ENCODE results near the gene VPS13D. TPM values are rescaled to one million over a fixed set of nuclear protein-coding genes. Genes with fewer than 3 reads are reported as not detected.
"Not testable (repeated sequence)": the region's sequence is repeated elsewhere in the genome, so short reads cannot be mapped to it uniquely, and the experiment has no call there.

Gene VPS13D
- polyA plus RNA-seq, 3 donors from 2014 or later: 4.2 to 9.9 (median 6.6) TPM

DNA sequence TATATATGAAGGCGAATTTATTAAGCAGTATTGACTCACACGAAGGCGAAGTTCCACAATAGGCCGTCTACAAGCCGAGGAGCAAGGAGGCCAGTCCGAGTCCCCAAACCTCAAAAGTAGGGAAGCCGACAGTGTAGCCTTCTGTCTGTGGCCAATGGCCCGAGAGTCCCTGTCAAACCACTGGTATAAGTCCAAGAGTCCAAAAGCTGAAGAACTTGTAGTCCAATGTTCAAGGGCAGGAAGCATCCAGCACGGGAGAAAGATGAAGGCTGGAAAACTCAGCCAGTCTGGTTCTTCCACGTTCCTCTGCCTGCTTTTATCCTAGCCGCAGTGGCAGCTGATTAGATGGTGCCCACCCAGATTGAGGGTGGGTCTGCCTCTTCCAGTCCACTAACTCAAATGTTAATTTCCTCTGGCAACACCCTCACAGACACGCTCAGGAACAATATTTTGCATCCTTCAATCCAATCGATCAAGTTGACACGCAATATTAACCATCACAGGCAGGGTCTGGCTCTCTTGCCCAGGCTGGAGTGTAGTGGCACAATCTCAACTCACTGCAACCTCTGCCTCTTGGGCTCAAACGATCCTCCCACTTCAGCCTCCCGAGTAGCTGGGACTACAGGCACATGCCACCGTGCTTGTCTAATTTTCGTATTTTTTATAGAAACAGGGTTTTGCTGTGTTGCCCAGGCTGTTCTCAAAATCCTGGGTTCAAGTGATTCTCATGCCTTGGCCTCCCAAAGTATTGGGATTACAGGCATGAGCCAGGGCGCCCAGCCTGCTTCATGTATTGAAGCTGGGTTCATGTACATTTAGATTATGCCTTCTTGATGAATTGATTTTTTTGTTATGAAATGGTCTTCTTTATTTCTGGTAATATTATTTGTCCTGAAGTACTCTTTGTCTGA, 302.8 kb downstream of the VPS13D start:
- no peaks in the 10 kb centered on the region for H3K27me3 Mint-ChIP-seq (ENCODE audit: low read depth in 3 of 3)
- H3K9me3 Mint-ChIP-seq: peaks cover 0 to 13% (median 6%) of the 10 kb centered on the region in 6 donors
- DNase-seq: no peak
- no peak overlapping the region for H3K4me3 Mint-ChIP-seq
- peaks cover 16 to 19% (median 17%) of the 10 kb centered on the region in 3 donors for H3K36me3 Mint-ChIP-seq
- H3K4me1 Mint-ChIP-seq: peaks cover 0 to 3% of the 10 kb centered on the region in 2 donors
- peak overlapping the region in 2 of 6 donors; percentile 22 to 26 for H3K27ac Mint-ChIP-seq

DNA sequence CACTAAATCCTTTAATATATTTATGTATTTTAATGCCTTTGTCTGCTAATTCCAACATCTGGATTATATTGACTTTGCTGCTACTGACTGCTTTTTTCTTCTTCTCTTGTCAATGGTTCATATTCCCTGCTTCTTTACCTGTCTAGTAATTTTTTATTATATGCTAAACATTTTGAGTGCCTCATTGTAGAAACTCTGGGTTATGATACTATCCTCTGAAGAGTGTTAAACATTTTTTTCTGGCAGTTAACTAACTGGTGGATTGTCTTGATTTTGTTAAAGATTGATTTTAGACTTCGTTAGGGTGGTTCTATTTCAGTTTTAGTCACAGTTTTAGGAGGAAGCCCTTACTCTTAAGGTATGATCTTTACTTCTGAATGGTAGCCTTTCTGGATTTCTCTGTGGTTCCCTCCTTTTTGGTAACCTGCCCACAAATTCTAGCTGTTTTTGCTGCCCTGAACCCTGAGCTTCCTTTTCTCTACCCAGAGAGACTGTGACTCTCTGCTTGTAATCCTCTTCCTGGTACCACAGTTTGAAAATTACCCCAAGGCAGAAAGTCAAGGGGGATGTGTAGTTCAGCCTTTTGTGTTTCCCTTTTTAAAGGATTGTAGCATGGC, 306.3 kb downstream of the VPS13D start:
- no peaks in the 10 kb centered on the region for H3K27me3 Mint-ChIP-seq (ENCODE audit: low read depth in 3 of 3)
- peaks cover 0 to 13% (median 6%) of the 10 kb centered on the region in 6 donors for H3K9me3 Mint-ChIP-seq
- no peak for DNase-seq
- H3K27ac Mint-ChIP-seq: no peak overlapping the region
- peaks cover 16 to 19% (median 17%) of the 10 kb centered on the region in 3 donors for H3K36me3 Mint-ChIP-seq
- no peaks in the 10 kb centered on the region for H3K4me1 Mint-ChIP-seq
- H3K4me3 Mint-ChIP-seq: no peak overlapping the region

DNA sequence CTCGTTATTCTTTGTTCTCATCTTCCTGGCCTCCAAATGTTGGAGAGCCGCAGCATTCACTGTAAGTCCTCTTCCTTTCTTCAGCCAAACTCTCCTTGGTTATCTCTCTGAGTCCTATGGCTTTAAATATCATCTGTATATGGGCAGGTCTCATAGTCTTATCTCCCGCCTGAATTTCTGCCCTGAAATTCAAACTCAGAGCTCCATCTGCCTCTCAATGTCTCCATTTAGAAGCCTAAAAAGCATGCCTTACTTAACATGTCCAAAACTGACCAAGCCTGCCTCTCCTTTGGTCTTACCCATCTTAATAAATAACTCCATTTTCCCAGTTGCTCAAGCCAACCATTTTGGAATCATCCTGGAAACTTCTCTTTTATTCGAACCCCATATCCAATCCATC, 307.5 kb downstream of the VPS13D start:
- peaks cover 0 to 13% (median 6%) of the 10 kb centered on the region in 6 donors for H3K9me3 Mint-ChIP-seq
- no peaks in the 10 kb centered on the region for H3K27me3 Mint-ChIP-seq (ENCODE audit: low read depth in 3 of 3)
- DNase-seq: no peak
- H3K27ac Mint-ChIP-seq: peak overlapping the region in 2 of 6 donors; percentile 30 to 47
- H3K4me3 Mint-ChIP-seq: no peak overlapping the region
- peaks cover 16 to 19% (median 17%) of the 10 kb centered on the region in 3 donors for H3K36me3 Mint-ChIP-seq
- H3K4me1 Mint-ChIP-seq: no peaks in the 10 kb centered on the region

DNA sequence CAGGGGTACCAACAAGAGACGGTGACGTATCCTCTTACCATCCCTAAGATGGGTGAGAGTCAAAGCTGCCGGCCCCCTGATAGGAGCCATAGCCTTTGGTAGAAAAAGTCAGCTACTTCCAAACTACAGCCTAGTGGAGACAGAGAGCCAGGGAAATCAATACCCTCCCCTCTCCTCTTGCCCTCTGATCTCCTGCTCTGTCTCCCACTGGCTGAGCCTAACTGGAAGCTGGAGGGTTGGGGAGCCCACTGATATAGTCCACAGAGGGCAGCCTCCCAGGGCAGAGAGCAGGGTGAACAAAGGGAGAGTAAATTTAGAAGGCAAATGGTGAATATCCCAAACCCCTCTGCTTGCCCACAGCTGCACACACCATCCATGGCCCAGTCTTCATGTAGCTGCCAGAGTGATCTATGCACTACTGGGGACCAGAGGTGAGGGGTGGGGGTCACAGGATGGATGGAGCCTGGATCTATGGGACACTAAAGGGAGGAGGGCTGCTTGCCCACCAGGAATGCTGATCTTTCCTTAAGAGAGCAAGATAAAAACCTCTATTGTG, 308.2 kb downstream of the VPS13D start:
- no peak overlapping the region for H3K27ac Mint-ChIP-seq
- H3K36me3 Mint-ChIP-seq: peaks cover 16 to 19% (median 17%) of the 10 kb centered on the region in 3 donors
- no peak for DNase-seq

DNA sequence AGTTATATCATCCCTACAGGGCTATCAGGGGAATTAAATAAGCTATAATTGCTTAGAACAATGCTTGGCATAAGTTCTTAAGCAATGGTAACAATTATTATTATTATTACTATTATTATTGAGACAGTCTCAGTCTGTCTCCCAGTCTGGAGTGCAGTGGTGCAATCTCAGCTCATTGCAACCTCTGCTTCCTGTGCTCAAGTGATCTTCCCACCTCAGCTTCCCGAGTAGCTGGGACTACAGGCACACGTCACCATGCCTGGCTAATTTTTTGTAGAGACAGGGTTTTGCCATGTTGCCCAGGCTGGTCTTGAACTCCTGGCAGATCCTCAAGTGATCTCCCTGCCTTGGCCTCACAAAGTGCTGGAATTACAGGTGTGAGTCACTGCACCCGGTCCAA, 308.7 kb downstream of the VPS13D start:
- H3K27me3 Mint-ChIP-seq (ENCODE audit: low read depth in 3 of 3); H3K27ac Mint-ChIP-seq; DNase-seq; H3K4me3 Mint-ChIP-seq; H3K4me1 Mint-ChIP-seq: not testable (repeated sequence)
- H3K36me3 Mint-ChIP-seq: peaks cover 16 to 19% (median 17%) of the 10 kb centered on the region in 3 donors
- H3K9me3 Mint-ChIP-seq: peaks cover 0 to 13% (median 6%) of the 10 kb centered on the region in 6 donors

More for the DNA sequence above, 308.2 kb downstream of the VPS13D start:
- Mint-ChIP-seq H3K9me3 (peaks cover 0 to 13% (median 6%) of the 10 kb centered on the region in 6 donors), H3K4me1 (no peaks in the 10 kb centered on the region), H3K4me3 (no peak overlapping the region), H3K27me3 (ENCODE audit: low read depth in 3 of 3) (no peaks in the 10 kb centered on the region)

DNA sequence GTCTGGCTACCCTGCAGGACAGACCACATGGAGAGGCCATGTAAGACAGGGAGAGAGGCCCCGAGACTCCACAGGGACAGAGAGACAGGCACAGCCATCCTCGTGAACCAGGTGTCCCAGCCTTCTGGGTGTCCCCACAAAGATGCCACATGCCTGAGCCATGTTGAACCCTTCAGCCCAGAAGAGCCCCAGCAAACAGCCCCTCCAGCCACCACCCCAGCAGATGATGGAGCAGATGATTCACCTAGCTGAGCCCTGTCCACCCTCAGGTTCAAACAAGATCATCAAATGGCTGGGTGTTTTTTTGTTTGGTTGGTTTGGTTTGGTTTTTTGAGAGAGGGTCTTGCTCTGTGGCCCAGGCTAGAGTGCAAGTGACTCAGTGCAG, 309.5 kb downstream of the VPS13D start:
- DNase-seq: no peak
- no peaks in the 10 kb centered on the region for H3K27me3 Mint-ChIP-seq (ENCODE audit: low read depth in 3 of 3)
- H3K4me3 Mint-ChIP-seq: no peak overlapping the region
- H3K4me1 Mint-ChIP-seq: no peaks in the 10 kb centered on the region
- peaks cover 16 to 19% (median 17%) of the 10 kb centered on the region in 3 donors for H3K36me3 Mint-ChIP-seq
- H3K9me3 Mint-ChIP-seq: peaks cover 0 to 13% (median 6%) of the 10 kb centered on the region in 6 donors
- H3K27ac Mint-ChIP-seq: no peak overlapping the region

DNA sequence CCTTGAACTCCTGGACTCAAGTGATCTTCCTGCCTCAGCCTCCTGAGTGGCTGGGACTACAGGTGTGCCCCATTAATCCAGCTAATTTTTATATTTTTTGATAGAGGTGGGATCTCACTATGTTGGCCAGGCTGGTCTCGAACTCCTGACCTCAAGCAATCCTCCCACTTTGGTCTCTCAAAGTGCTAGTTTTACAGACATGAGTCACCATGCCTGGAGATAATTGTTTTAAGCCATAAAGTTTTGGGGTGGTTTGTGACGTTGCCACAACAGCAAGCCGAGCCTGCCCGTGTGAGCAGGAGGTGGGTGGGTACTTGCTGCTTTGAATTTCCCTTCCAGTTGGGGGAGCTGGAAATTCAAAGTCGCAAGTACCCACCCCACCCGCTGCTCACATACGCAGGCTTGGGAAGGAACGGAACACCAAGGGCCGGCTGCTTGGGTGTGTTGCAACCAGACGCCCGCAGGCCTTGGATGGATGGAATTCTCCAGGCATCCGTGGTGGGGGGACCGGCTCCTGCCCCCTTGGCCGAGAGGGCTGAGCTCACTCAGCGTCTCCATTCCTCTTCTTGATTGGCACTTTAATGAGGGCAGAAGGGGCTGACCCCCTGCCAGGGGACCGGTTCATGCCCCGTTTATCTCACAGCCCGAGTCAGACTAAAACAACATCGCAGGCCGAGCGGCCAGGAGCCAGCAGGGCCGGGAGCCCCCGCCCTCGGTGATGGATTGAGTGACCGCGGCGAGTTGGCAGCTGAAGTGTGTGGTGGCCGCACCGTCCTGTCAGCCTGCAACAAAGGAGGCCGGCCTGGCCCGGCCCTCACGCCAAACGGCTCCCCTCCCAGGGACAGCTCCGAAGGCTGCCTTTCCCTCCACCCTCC, 310.1 kb downstream of the VPS13D start:
- peaks cover 0 to 1% of the 10 kb centered on the region in 2 donors for H3K4me1 Mint-ChIP-seq
- H3K9me3 Mint-ChIP-seq: peaks cover 0 to 13% (median 6%) of the 10 kb centered on the region in 6 donors
- H3K36me3 Mint-ChIP-seq: peaks cover 16 to 19% (median 17%) of the 10 kb centered on the region in 3 donors
- DNase-seq: no peak
- H3K27ac Mint-ChIP-seq: no peak overlapping the region
- no peak overlapping the region for H3K4me3 Mint-ChIP-seq
- H3K27me3 Mint-ChIP-seq (ENCODE audit: low read depth in 3 of 3): no peaks in the 10 kb centered on the region

DNA sequence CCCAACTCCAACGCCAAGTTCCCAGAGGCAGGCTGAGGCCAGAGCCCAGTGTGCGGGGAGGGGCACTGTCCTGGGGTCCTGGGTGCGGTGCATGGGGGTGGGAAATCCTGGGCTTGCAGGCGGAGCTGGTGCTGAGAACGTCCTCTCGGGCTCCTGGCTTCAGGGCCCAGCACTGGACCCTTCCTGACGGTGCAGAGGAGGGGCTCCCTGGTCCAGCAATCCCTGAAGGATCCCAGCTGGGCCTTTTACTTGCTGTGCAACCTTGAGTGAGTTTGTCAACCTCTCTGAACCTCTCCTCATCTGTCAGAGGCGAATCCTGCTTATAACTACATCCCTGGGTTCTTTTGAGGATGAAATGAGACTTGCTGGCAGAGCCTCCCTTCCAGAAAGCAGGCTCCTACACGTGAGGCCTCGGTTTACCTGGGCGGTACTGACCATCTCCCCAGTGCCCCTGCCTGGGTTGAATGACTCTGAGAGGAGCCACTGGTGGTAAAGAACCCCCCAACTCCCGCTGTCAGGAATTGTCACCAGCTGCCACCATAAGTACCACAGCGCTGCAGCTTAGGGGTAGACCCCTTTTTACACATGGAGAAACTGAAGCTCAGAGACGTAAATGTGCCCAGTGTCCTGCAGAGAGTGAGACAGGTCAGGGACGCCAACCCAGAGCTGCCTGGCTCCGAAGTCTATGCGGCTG, 310.9 kb downstream of the VPS13D start:
- DNase-seq: no peak
- Mint-ChIP-seq H3K27ac (no peak overlapping the region), H3K36me3 (peaks cover 13 to 17% (median 15%) of the 10 kb centered on the region in 3 donors), H3K27me3 (ENCODE audit: low read depth in 3 of 3) (no peaks in the 10 kb centered on the region), H3K9me3 (peaks cover 0 to 13% (median 5%) of the 10 kb centered on the region in 6 donors), H3K4me1 (peaks cover 0 to 4% of the 10 kb centered on the region in 2 donors), H3K4me3 (no peak overlapping the region)

DNA sequence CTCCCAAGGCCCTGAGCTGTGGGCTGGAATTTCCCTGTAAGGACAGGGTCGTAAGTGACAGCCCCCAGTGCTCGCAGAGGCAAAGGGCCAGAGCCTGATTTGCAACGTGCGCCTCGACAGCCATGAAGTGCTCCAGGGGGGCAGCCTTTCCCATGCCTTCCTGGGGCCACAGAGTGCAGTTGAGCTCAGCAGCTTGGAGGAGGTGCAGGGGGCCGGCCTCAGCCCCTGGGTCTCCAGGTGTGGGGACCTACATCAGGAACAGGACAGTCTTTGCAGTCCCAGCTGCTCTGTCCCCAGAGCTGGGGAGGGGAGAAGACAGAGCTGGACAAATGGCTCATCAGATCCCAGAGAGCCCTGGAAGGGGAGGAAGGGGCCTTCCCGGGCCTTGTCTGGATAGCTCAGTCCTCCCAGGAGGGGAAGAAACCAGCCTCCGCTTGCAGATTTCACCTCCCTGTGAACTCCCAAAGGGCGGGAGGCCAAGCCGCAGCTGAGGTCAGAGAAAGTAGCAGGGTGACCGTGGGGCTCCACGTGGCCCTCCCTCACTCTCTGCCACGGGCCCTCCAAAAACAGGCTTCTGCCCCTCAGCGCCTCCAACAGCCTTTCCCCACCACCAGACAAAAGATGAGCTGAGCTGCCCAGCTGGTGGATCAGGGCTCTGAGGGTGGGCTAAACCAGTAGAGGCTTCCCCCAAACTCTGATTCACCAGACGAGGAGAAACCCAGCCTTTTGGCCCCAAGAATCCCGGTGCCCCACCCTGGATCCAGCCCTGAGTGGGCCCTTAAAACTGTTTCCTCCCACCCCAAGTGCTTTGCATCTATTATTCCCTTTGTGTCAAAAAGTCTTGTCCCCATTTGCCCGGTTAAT, 311.7 kb downstream of the VPS13D start:
- Mint-ChIP-seq H3K27ac (no peak overlapping the region), H3K4me3 (no peak overlapping the region), H3K9me3 (peaks cover 0 to 8% (median under 1%) of the 10 kb centered on the region in 6 donors), H3K36me3 (peaks cover 7 to 9% (median 9%) of the 10 kb centered on the region in 3 donors), H3K27me3 (ENCODE audit: low read depth in 3 of 3) (no peaks in the 10 kb centered on the region), H3K4me1 (peaks cover 0 to 4% of the 10 kb centered on the region in 2 donors)
- no peak for DNase-seq

DNA sequence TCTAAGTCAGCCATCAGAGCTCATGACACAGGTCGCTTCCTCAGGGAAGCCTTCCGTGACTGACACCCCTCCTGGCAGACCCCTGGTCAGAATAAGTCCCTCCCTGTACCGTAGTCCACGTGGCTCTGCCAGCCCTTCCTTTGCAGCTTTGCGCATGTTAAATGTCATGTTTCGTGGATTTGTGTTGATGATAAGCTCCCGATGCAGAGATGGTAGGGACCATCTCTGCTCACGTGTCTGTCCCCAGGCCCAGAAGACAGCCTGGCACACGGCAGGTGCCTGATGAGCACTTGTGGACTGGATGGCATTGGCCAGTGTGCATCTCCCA, 312.3 kb downstream of the VPS13D start:
- DNase-seq: no peak
- H3K4me1 Mint-ChIP-seq: peaks cover 0 to 4% of the 10 kb centered on the region in 2 donors
- H3K27ac Mint-ChIP-seq: peak overlapping the region in 1 of 6 donors; percentile 50

DNA sequence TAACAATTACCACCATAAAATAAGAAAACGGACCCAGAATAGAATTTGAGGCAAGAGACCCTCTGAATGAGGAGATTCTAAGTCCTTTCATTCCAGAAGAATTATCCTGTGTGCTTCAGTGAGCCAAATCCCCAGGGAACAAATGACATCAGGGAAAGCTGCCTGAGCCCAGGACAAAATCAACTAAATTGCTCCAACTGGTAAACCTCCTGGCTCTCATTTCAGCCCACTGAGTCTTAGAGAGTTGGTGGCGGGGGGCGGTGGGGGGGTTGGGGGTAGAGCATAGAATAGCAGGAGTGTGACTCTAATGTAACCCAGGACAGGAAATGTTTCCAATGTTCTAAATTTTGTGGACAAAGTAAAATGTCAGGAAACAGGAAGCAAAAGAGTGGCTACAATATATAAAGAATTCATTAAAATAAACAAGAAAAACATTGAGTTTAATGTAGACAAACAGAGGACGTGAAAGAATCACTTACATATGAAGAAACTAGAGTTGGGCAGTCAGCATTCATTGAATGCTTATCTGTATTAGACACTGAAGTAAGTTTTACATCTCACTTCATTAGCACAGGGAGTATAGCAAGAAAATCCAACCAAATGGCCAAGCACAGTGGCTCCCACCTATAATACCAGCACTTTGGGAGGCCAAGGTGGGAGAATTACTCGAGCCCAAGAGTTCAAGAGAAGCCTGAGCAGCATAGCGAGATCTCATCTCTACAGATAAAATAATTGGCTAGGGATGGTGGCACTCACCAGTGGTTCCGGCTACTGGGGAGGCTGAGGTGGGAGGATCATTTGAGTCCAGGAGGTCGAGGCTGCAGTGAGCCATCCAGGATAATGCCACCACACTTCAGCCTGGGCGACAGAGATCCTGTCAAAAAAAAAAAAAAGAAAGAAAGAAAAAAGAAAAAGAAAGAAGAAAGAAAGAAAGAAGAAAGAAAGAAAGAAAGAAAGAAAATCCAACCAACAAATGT, 313.1 kb downstream of the VPS13D start:
- H3K4me1 Mint-ChIP-seq: peaks cover 0 to 4% of the 10 kb centered on the region in 2 donors
- H3K27me3 Mint-ChIP-seq (ENCODE audit: low read depth in 3 of 3): no peaks in the 10 kb centered on the region
- no peaks in the 10 kb centered on the region for H3K9me3 Mint-ChIP-seq
- H3K36me3 Mint-ChIP-seq: no peaks in the 10 kb centered on the region
- H3K27ac Mint-ChIP-seq: no peak overlapping the region
- no peak for DNase-seq
- no peak overlapping the region for H3K4me3 Mint-ChIP-seq

More for the DNA sequence above, 312.3 kb downstream of the VPS13D start:
- H3K9me3 Mint-ChIP-seq: peaks cover 0 to 6% (median 0%) of the 10 kb centered on the region in 6 donors
- peaks cover 5 to 6% (median 6%) of the 10 kb centered on the region in 3 donors for H3K36me3 Mint-ChIP-seq
- H3K4me3 Mint-ChIP-seq: no peak overlapping the region
- no peaks in the 10 kb centered on the region for H3K27me3 Mint-ChIP-seq (ENCODE audit: low read depth in 3 of 3)
